ENCODE measurements around the gene USP9Y.

Gene USP9Y

GRCh38 chrY:12681535-12681934 lies 19.5 kb upstream of the USP9Y start:
- no peak overlapping the region for H3K27ac ChIP-seq
- CTCF ChIA-PET = no interaction called here
- no peak for DNase-seq (ENCODE audit: low spot score)
- POLR2A ChIA-PET (ENCODE audit: low non-redundant PET) = no interaction called here
- TF ChIP-seq CTCF (conservative IDR thresholded peaks at IDR 0.05; ENCODE audit: low read depth) = no peak

- no peak for TF ChIP-seq CTCF (conservative IDR thresholded peaks at IDR 0.05; ENCODE audit: low read depth)
- ChIA-PET CTCF (no interaction called here), POLR2A (ENCODE audit: low non-redundant PET) (no interaction called here)
- no peak overlapping the region for H3K27ac ChIP-seq
- DNase-seq (ENCODE audit: low spot score) = no peak
These were observed 12.7 kb upstream of the USP9Y start for GRCh38 chrY:12688337-12688736.

DNA sequence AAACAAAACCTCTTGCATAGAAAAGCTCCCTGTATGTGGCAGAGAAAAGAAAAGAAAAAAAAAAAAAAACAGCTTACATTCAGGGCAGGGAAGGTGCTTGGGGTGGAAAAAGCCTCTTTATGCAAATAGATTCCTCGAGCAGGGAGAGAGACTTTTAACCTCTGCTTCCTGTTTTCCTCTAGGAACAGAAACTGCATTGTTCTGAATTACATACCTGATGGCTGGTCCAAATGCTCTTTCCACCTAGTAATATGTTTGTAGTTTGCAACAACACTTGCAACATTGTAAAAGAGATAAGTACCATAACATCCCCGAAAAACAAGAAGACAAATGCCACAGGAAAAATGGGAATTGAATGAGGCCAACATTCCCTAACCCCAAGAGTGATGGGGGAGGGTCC lies 944 bp upstream of the USP9Y start:
- no peak overlapping the region for H3K27ac ChIP-seq
- TF ChIP-seq CTCF (conservative IDR thresholded peaks at IDR 0.05; ENCODE audit: low read depth) = no peak
- DNase-seq (ENCODE audit: low spot score) = no peak
- CTCF ChIA-PET = no interaction called here
- POLR2A ChIA-PET (ENCODE audit: low non-redundant PET) = no interaction called here

GRCh38 chrY:12702174-12702573 lies 1.1 kb downstream of the USP9Y start:
- H3K27ac ChIP-seq = no peak overlapping the region
- no peak for DNase-seq (ENCODE audit: low spot score)
- POLR2A ChIA-PET (ENCODE audit: low non-redundant PET) = no interaction called here
- no peak for TF ChIP-seq CTCF (conservative IDR thresholded peaks at IDR 0.05; ENCODE audit: low read depth)
- CTCF ChIA-PET = no interaction called here

- H3K27ac ChIP-seq = no peak overlapping the region
- ChIA-PET CTCF (no interaction called here), POLR2A (ENCODE audit: low non-redundant PET) (no interaction called here)
- no peak for DNase-seq (ENCODE audit: low spot score)
- TF ChIP-seq CTCF (conservative IDR thresholded peaks at IDR 0.05; ENCODE audit: low read depth) = no peak
These were observed 9.4 kb downstream of the USP9Y start for GRCh38 chrY:12710460-12710859.

GRCh38 chrY:12715376-12715775 lies 14.3 kb downstream of the USP9Y start:
- H3K27ac ChIP-seq = no peak overlapping the region
- ChIA-PET POLR2A (ENCODE audit: low non-redundant PET) (no interaction called here), CTCF (no interaction called here)
- no peak for TF ChIP-seq CTCF (conservative IDR thresholded peaks at IDR 0.05; ENCODE audit: low read depth)
- no peak for DNase-seq (ENCODE audit: low spot score)

- no peak for DNase-seq (ENCODE audit: low spot score)
- CTCF ChIA-PET = no interaction called here
- POLR2A ChIA-PET (ENCODE audit: low non-redundant PET) = no interaction called here
- H3K27ac ChIP-seq = no peak overlapping the region
- TF ChIP-seq CTCF (conservative IDR thresholded peaks at IDR 0.05; ENCODE audit: low read depth) = no peak
These were observed 28.7 kb downstream of the USP9Y start for GRCh38 chrY:12729746-12730145.
